Coronary artery (tissue), 2 donors: ENCODE results near the gene IRF4.

Experiments
- DNase-seq: peaks from one replicate; pipeline ENCODE4 v3.0.0-alpha.2; 2017; ENCODE audit warnings: low spot score
- H3K27ac ChIP-seq, 2 donors: fragments of 200-600 bp; sonication (generic); one replicate each; pipeline ENCODE4 v1.5.1; 2016 to 2019
- H3K4me3 ChIP-seq: fragments of 200-600 bp; sonication (generic); 2 replicates; pipeline ENCODE4 v1.5.1; 2016; ENCODE audit warnings: mild to moderate bottlenecking, moderate library complexity
- CTCF ChIP-seq: fragments of 200-600 bp; sonication (generic); IDR thresholded peaks from one replicate; pipeline ENCODE4 v1.5.1; 2019; ENCODE audit warnings: antibody characterized with exemption

The IRF4 gene

GRCh38 chr6:401239-401993 lies 9.9 kb downstream of the IRF4 start:
- TF ChIP-seq CTCF = no peak
- no peak overlapping the region for H3K27ac ChIP-seq
- DNase-seq = no peak
- H3K4me3 ChIP-seq = no peak overlapping the region

GRCh38 chr6:401994-402640 lies 10.6 kb downstream of the IRF4 start:
- no peak overlapping the region for H3K27ac ChIP-seq
- no peak for TF ChIP-seq CTCF
- H3K4me3 ChIP-seq = no peak overlapping the region
- no peak for DNase-seq

DNA sequence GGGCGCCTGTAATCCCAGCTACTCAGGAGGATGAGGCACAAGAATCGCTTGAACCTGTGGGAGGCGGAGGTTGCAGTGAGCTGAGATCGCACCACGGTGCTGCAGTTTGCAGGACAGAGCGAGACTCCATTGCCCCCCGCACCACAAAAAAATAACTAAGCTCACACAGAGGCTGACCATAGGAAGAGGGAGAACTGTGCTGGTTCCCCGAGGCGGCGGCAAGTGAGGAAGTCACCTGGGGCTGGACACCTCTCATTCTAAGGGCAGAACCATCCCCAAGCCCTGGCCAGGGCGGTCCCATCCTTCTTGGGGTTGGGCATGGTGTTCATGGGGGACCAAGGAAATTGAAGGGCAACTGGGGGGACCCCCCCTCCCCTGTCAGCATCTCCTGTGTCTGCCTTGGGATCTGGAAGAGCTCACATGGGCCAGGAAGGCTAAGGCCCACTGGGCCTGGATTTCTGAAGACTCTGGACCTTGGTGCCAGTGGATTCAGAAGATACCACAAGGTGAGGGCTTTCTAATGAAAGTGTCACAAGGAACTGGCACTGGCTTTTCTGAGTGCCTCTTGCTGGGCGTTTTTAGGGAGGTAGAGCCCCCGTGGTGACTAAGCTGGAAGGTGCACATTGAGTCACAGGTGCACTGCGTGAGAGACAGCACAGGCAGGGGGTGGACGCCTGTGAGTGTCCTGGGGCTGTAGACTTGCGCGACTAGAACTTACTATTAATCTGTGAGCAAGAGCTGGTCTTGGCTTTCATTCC lies 11.5 kb downstream of the IRF4 start:
- Histone ChIP-seq H3K27ac (no peak overlapping the region), H3K4me3 (no peak overlapping the region)
- DNase-seq = no peak
- TF ChIP-seq CTCF = no peak

- Histone ChIP-seq H3K27ac (no peak overlapping the region), H3K4me3 (no peak overlapping the region)
- DNase-seq = peak; percentile 40
- TF ChIP-seq CTCF = no peak
Measured at GRCh38 chr6:403659-404655, 12.4 kb downstream of the IRF4 start.

DNA sequence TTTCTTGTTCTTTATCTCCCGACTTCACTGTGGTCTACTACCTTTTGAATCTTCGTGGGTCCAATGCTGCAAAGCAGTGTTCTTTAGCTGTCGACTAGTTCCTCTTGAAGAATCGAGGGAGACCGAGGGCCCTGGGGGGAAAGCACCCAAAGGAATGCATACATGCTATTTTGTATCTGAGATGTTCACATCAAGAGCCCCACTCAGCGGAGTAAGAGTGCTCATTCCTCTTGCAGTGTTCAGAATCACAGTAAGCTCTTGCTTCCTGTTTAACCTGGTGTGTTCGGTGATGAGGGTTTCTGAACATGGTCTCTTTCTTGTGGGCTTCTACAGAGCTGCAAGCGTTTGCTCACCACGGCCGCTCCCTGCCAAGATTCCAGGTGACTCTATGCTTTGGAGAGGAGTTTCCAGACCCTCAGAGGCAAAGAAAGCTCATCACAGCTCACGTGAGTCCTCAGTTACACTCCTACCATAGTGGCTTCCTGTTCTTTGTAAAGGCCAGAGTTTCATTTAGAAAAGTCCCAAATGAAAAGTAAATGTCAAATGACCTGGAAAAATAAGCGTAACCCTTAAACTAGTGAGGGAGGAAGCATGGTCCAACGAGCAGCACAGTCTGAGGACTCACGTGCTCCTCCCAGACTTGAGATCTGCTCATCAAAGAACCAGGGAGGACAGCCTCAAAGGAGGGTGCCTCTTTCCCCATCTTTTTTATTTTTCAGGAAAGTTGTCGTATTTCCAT lies 13.3 kb downstream of the IRF4 start:
- TF ChIP-seq CTCF = no peak

GRCh38 chr6:408148-408547 lies 16.6 kb downstream of the IRF4 start:
- Histone ChIP-seq H3K4me3 (no peak overlapping the region), H3K27ac (peak overlapping the region in 1 of 2 donors; percentile 10)
- no peak for TF ChIP-seq CTCF
- DNase-seq = no peak

More for the DNA sequence above, 13.3 kb downstream of the IRF4 start:
- no peak overlapping the region for H3K27ac ChIP-seq
- no peak overlapping the region for H3K4me3 ChIP-seq
- peak; percentile 28 for DNase-seq
